ENCODE results near the gene TRH.

TRH gene

GRCh38 chr3:129974564-129974832, at the start of gene TRH:
TSS of gene TRH (plus strand) at chr3:129974720. CDS start at chr3:129975817, 1,097 bp downstream.
- DNase-seq: no peak

- DNase-seq: no peak
Observed at GRCh38 chr3:129927072-129927471, 47.4 kb upstream of the TRH start.

GRCh38 chr3:129929383-129929782, 45.1 kb upstream of the TRH start:
- no peak for DNase-seq

- DNase-seq: no peak
Observed at GRCh38 chr3:129933471-129933870, 41.0 kb upstream of the TRH start.

- DNase-seq: peak in 26 of 56 donors; percentile 3 to 45 (median 12)
Observed at GRCh38 chr3:129934234-129935123, 40.0 kb upstream of the TRH start.

- DNase-seq: peak in 37 of 56 donors; percentile 4 to 76 (median 21)
Observed at GRCh38 chr3:129936757-129937156, 37.8 kb upstream of the TRH start.

- no peak for DNase-seq
Observed at GRCh38 chr3:129937717-129938116, 36.8 kb upstream of the TRH start.

- DNase-seq: no peak
Observed at GRCh38 chr3:129938140-129938930, 36.2 kb upstream of the TRH start.

GRCh38 chr3:129940086-129940485, 34.4 kb upstream of the TRH start:
- DNase-seq: no peak

- DNase-seq: peak in 51 of 56 donors; percentile 5 to 80 (median 39)
Observed at GRCh38 chr3:129942296-129942695, 32.2 kb upstream of the TRH start.

- DNase-seq: no peak
Observed at GRCh38 chr3:129943020-129943419, 31.5 kb upstream of the TRH start.

- DNase-seq: no peak
Observed at GRCh38 chr3:129944709-129945108, 29.8 kb upstream of the TRH start.

- DNase-seq: no peak
Observed at GRCh38 chr3:129947538-129948240, 26.8 kb upstream of the TRH start.

- peak in 1 of 56 donors; percentile 3 for DNase-seq
Observed at GRCh38 chr3:129950318-129951046, 24.0 kb upstream of the TRH start.

GRCh38 chr3:129952556-129953355, 21.8 kb upstream of the TRH start:
- DNase-seq: no peak

GRCh38 chr3:129953621-129954020, 20.9 kb upstream of the TRH start:
- no peak for DNase-seq

GRCh38 chr3:129954514-129954913, 20.0 kb upstream of the TRH start:
- DNase-seq: no peak

GRCh38 chr3:129956936-129957335, 17.6 kb upstream of the TRH start:
- DNase-seq: no peak

GRCh38 chr3:129958755-129959154, 15.8 kb upstream of the TRH start:
- DNase-seq: no peak

- DNase-seq: no peak
Observed at GRCh38 chr3:129961141-129961541, 13.4 kb upstream of the TRH start.

Measured in nucleus accumbens (tissue), 56 donors.